ELF-1 (cell line): ENCODE data around the gene HUS1.

ENCODE experiments used
- DNase-seq: peaks from one replicate; pipeline ENCODE4 v3.0.0-alpha.2; 2016; ENCODE audit warnings: low read depth, low spot score

The HUS1 gene

DNA sequence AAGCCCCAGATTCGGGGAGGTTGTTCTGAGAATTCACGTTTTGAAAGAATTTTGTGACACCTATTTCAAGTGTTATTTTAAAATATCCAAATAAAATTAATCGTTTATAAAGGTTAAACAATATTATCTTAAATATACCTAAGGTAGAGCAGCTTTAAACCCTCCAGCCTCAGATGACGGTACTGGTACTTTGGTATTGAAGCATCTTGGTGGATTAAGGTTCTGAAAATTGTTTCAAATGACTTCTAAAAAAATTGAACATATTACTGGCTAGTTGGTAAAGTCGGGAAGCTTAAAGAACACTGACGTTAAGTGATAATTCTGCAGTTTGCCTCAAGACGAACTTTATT is 392 bp upstream of the HUS1 start:
- DNase-seq: no peak

DNA sequence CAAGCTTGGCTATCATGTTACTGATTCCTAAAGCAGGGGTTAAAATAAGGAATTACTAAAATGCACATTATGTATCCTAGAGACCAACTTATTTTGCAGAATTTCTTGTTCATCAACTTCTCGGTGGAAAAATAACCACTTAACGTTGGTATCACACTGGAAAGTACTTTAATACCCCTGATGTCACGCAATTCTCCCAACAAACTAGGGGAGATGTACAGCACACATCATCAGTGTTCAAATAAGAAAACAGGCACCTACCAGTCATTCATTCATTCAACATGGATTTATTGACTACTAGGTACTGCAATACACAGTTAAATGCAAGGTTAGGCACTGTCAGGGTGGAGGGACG is 648 bp downstream of the HUS1 start:
- no peak for DNase-seq

DNA sequence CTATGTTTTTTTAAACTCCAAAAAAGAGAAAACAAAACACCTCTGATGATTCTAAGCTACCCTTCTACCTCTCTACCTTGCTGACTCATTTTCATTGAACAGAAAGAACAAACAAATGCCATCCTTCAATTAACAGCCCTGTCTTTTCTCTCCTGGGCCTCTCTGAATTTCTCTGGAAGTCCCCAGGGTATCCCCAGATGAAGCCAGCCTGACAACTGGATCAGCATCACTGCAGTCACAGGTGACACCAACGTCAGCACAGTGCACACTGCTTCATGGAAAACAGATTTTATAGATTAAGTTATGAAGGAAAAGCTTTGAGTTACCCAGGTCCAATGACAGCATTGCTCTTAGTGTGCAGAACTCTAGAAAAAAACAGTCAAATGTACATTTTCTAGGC is 5.7 kb downstream of the HUS1 start:
- DNase-seq: no peak

DNA sequence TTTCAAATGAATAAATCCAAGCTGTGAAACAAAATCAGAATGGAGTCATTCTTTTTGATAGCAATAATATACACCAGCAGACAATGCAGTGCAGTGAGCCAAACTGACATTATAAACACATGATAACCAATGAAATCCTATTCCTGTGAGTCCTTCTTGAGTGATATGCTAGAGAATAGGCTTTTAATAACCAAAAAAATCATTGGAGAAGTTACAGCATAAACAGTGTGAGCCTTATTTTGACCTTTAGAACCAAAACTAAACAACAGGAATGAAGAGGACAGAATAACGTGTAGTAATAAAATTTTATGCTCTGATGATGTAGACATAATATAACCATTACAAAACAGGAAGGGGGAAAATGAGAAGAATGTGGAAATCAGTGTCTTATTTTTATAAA is 8.7 kb downstream of the HUS1 start:
- DNase-seq: no peak

DNA sequence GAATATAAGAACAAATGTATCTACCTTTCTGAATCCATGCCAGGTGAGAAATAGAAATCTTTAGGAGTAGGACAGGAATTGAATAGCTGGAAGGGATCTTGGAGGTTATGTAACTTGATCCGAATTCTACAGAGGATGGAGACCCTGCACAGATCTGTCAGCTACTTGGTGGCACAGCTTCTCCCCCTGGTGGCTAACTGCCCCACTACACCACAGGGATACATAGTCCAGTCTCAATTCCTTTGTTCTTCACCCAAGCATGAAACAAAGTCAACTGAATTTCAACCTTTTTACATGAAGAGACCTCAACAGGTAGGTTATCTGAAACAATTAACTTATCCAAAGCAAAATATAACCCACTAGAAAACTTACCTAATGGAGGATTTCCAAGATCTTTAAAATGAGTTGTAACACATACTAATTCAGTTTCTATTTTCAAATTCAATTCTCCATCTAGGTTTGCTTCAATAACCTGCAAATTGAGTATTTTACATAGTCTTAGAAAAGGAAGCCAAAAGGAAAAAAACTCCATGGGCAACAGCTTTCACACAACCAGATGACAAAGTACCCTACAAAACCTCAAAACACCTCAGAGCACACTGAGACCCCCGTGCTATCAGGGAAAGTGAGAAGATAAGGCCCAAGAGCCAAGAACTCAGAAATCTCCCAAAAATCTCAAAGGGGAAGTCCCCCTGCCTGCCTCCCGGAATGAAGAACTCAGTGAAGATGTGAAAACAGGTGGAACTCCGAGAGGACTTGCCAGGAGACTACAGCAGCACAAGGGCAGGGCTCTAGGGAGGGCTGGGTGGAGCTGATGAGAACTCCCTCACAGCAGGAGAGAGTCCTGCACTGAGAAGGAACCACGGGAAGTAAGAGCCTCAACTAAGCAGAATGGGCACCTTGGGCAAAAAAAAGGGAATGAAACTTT is 10.3 kb downstream of the HUS1 start:
- DNase-seq: peak; percentile 80

DNA sequence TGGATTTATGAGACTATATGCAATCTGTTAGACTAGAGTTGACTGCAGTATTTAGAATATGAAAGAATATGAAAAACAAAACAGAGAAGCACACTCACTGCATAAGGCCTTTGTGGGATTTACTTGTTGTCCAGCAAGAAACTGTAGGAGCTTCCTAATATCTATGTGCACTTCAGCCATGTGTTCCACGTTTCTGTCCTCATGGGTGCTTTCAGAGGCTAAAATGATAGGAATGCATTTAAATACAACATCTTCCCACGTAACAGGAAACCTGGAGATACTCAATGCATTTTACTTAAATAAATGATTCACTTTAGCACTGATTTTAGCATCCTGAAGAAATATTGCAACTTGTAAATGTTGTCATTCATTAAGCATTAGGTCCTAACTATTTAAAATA is 11.7 kb downstream of the HUS1 start:
- no peak for DNase-seq

DNA sequence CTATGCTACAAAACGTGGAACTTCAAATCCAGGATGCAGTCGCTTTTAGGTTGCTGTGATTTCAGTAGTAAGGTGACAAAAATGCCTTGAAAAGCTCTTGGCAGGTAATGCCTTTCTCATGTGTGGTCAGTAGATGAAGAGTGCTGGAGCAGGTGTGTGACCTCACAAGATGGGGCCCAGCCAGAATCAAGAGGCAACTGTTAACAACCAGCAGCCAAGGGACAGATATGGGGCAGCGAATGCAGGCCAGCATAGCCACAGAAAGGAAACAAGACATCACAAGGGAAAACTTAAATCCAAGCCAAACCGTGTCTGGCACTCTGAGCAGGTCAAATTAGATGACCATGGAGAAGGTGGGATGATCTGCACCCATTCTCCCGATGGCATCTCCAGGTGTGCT is 12.3 kb downstream of the HUS1 start:
- DNase-seq: no peak

DNA sequence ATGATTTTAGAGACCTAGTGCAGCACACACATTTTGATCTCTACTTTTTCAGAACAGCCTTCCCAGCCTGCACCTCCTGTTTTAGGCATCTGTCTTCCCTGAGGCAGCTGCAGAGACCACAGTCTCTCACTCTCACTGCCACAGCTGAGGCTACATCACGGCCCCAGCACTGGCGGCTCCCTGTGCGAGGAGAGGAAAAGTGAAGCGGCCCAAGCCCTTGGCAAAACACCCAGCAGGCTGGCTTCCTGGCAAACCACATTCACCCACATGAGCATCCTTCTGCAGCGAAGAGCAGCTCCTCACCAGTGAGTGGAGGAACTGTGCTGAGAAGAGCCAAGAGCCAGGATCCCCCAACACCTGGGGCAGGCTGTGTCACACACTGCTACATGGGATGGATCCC is 14.0 kb downstream of the HUS1 start:
- no peak for DNase-seq

DNA sequence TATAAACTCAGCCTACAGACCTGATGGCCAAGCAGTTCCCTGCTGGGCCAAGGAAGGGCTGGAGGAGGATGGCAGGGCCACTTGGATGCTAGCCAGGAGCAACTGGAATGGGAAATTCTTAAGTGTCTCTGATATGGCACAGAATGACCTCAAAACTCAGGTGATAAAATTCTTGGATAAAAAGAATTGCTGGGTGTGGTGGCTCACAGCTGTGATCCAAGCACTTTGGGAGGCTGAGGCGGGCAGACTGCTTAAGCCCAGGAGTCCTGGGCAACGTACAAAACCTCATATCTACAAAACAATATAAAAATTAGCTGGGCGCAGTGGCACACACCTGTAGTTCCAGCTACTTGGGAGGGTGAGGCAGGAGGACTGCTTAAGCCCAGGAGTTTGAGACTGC is 17.2 kb downstream of the HUS1 start:
- no peak for DNase-seq

DNA sequence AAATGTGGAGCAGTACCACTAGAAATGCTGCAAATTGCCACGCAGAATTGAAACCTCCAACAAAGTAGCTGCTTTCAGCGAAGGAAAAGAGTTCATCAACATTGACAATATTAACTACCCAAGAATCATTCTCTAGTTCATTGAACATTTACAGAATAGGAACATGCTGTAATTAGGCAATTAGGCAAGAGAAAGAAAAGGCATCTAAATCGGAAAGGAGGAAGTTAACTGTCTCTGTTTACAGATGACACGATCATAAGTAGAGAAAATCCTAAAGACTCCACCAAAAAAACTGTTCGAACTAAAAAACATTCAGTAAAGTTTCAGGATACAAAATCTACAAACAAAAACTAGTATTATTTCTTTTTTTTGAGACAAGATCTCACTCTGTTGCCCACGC is 22.3 kb downstream of the HUS1 start:
- DNase-seq: no peak

DNA sequence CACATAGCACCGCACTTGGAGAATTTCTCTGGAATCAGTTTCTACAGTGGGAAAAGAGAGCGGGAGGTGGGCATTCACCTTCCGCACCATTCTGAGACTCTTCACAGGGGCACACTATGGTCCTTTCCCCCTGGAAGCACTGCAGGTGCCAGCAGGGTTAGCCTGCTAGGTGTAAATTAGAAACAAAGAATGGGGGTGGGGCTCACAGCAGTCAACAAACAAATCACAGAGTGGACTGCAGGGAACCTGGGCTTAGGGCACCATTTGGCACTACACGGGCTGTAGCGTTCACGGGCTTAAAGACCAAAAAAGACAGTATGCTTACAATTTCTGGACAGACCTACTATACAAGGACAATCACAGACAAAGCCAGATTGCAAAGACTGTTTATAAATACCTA is 23.2 kb downstream of the HUS1 start:
- DNase-seq: no peak

DNA sequence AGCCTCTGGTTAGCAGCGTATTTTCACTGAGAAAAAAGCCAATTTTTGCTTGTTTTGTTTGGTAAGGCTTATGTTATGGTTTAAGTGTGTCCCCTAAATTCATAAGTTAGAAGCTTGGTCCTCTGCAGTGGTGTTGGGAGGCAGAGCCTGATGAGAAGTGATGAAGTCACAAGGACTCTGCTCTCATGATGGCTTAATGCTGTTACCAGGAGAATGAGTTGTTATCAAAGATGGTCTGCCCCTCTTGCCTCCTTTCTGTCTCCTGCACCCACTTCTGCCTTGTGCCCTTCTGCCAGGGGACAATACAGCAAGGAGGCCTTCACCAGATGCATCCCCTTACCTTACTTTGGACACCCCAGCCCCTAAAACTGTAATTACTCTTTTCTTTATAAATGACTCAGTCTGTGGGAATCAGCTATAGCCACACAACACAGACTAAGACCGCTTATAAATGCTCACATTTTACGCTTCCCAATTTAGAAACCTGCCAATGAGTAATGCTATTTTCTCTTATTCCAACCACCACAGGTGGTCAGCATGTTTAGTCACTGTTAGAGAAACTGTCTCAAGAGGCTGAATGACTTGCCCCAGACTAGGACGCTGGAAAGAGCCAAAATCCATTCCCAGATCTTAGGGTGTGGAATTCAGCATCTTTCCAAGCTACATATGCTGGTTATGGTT is 25.0 kb downstream of the HUS1 start:
- DNase-seq: no peak

DNA sequence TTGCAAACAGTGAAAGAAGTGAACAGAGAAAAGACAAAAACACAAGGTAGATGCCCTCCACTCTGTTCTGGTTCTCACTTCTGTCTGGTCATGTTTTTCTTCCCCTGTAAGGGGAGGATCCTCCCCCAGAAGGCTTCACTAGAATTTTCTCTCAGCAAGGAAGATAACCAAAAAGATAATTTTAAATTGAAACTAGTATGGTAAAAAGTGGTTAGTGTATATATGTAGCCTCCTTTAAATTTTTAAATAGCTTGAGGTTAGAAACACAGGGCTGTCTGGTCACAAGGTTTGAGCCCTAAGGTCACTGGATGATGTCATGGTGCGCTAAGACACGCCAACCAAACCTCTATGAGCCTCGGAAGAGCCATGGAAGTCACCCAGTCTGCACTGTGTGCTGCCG is 25.6 kb downstream of the HUS1 start:
- DNase-seq: no peak

DNA sequence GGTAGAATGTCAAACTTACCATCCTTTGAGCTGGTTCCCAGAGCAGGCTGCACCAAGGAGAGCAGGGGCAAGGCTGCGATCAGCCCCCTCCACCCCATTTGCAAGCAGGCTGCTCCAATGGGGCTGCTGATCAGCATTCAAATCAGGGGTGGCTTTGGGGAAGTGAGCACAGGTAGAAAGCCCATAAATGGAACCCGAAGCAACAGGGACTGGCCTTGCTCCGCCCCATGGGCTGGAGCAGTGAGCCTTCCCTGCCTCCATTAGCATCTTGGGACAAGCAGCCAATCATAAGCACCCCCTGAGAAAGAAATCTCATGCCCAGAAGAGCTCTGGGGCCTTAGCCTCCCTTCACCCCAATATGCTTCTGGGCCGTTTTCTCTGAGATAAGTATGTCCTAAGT is 27.2 kb downstream of the HUS1 start:
- no peak for DNase-seq

DNA sequence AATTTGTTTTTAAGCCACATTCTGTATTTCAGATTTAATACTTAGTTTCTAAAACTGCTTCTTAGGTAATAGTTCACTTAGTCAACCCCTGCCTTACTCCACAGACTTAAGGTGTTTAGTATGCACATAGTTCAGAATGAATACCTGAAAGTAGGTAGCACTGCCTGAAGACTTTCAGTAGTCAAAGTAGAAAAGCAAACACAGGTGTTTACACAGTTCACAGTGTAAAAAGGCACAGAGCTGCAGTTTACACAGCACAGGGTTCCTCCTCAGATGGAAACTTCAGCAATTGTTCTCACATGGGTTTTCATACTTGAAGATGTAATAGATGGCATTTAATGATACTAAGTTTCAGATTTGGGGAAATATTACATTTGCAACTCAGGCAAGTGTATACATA is 28.0 kb downstream of the HUS1 start:
- no peak for DNase-seq

DNA sequence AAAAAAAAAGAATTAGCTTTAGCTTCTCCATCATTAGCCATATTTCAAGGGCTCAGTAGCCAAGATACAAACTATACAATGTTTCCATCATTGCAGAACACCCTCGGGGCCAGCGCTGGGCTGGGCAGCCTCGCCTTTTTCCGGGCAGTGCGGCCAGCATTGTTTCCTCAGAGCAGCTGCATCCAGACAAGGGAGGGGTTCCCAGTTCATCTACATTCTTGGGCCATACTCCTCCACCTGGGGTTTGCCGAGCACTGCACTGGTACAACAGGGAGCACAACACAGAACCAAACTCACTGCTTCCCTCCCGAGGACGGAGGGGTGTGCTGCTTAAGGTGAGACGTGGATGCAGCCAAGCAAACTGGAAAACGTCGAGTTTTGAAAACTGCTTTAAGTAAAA is 28.7 kb downstream of the HUS1 start:
- DNase-seq: peak; percentile 61

DNA sequence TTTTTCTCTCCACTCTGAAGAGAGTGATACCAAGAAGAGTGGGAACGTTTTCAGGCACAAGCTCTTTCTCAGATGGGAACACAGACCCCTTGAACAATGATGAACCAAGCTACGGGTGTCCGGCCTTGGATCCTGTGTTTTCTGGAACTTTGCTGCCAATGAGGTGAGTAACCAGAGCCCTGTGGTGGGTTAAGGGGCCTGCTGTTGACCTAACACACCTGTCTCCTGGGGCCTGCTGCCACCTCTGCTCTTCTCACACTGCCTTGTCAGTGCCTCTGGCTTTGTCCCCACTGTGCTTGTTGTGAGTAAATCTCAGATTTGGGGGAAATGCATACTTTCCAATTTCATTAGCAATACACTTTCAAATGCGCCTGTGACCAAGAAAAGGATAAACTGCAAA is 29.7 kb downstream of the HUS1 start:
- DNase-seq: no peak

DNA sequence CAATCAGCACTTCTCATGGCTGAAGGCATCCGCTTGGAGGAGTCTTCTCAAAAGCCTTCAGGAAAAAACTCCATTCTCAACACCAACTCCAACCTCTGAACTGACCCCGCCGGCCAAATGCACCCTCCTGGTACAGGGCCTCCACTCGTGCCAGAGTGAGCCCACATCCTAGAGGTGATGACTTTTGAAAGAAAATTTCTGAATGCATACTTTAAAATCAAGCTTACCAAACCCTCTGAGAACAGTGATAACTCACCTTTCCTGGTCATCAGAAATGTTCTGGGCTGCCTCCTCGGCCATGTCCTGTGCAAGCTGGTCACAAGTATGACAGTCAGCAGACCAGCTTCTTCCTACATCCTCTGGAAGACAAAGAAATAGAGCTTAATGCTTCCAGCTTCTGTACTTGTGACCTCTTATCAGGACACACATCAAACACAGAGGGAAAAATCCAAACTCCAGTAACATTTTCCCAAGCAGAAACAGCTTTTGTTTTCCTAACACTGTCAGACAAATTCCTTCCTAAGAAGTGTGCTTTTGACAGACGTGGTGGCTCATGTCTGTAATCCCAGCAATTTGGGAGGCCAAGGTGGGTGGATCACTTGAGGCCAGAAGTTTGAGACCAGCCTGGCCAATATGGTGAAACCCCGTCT is 31.1 kb downstream of the HUS1 start, which contains the start of gene PKD1L1:
PKD1L1 (minus strand) TSS at position 326 of the 650 bp plus-strand sequence; CDS start at position 300, 26 bp downstream.
- no peak for DNase-seq

DNA sequence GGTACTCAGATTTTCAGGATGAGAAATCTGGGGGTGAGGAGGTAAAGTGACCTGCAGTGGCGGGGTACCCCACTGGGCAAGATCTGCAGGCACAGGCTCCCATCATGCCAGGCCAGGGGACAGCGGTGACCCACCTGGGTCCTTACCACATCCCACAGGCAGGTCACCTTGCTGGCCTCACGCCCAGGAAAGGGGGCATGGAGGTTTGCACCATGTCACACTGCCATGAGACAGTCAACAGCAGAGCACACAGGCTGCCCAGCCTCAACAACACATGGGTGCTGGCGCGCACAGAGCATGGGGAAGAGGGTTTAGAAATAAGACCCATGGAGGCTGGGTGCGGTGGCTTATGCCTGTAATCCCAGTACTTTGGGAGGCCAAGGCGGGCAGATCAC is 32.1 kb downstream of the HUS1 start:
- DNase-seq: no peak

DNA sequence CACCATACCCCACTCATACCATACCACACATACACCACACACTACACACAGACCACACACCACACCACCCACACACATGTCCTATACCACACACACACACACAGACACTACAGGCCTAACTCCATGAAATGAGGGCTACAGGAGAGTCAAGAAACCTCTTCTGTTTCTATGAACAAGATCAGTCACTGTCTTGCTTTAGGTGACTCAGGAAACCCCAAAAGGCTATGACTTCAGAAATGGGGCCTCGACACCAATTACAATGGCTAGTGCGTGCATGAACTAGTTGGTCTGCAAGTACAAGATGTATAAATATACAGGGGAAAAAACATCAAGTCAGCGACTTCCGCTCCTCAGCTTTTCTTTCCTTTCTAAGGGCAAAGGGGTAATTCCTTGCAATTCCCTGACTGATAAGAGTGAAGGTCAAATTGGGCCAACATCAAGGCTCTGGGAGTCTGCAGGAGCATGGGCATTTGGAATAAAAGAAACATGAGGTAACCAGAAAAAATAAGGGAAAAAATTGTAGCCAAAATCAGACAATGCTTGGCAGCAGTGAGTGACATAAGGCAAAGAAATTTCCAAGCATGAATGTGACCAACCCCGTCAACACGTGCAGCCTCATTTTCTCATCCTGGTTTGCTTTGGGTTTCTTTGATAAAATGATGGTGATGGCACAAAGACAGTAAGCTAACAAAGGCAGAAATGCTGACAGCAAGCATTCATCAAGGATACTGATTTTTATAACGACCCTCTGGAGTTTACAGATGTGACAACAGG is 32.6 kb downstream of the HUS1 start:
- DNase-seq: no peak

DNA sequence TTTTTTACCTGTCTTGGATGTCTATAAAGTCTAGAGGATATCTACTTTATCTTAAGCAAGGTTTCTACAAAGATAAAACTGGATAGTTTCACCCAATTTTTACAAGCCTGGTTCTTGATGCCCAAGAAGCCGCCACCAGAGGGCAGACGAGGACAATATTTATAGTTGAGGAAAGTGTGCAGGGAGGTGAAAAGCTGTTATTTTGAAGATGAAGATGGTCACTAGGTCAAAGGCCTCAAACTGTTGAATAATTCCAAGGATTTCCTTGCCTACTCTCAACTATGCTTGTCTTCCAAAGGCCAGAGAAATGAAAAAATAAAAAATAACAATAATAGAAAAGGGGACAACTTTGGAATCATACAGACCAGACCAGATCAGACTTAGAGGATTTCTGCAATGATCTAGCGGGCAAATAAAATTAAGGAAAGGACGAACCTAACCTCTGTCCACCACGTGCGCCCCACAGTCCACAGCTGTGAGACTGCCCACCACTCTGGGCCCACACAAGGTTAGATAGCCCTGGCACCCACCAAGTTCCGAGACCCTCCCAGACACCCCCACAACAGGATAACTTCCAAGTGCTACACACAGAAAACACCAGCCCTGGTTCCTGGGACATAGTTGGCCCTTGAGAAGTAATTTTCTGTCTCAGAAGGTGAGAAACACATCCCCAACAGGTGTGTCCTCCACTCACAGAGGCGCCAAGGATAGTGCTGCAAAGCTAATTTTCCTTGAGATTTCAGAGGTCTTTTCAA is 34.0 kb downstream of the HUS1 start:
- peak; percentile 49 for DNase-seq
